NT2/D1 (cell line): ENCODE data around the gene USP31.

Experiments used
- SUZ12 ChIP-seq: IDR thresholded peaks from 2 replicates; pipeline ENCODE4 v1.6.1; 2011; ENCODE audit not compliant: insufficient read length, insufficient read depth; ENCODE audit errors: extremely low read depth
- YY1 ChIP-seq: IDR thresholded peaks from 2 replicates; pipeline ENCODE4 v1.6.1; 2011; ENCODE audit not compliant: insufficient read length, insufficient read depth

- TF ChIP-seq YY1 (no peak), SUZ12 (no peak)
These were observed 125.2 kb downstream of the USP31 start for GRCh38 chr16:23024044-23024443.
